SK-N-SH treated with all-trans-retinoic acid at 6 μM for 48 hours (cell line): Measurements from ENCODE around the gene MYL3.

ENCODE experiments used
- TOX ChIP-seq: fragments of 250-450 bp; sonication (Bioruptor Pico); IDR thresholded peaks from 2 replicates; pipeline ENCODE4 v1.8.0; 2021; ENCODE audit warnings: mild to moderate bottlenecking, moderate library complexity, borderline replicate concordance
- TF ChIP-seq, protein P1 (sequence below): fragments of 250-450 bp; sonication (Bioruptor Pico); IDR thresholded peaks from 2 replicates; pipeline ENCODE4 v1.8.0; 2020; ENCODE audit warnings: mild to moderate bottlenecking, moderate library complexity, borderline replicate concordance

DNA sequence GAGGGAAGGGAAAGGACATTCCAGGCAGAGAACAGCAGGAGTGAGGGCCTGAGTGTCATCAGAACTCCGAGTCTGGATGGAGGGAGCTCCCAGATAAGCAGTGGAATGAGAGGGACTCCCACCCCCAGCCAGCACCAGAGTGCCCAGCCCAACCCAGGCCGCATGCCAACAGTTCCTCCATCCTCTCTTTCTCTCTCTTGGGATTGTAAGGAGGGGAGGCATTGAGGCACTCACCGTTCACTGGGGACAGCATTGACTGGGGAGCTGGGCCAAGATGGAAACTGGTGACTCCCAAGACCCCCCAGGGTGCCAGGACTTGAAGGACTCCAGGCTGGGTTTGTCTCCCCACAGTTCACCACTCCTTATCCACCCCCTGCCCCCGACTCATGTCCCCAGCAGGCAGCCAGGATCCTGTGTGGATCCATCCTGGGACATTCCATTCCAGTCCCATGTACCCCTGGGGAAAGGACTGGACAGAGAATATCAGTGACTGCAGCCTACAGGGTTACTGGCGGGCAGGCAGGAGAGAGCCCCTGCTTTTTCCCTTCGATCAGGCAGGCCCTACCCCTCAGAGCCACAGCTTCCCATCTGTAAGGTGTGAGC is 30.0 kb upstream of the MYL3 start:
- TF ChIP-seq TOX (CRISPR knock-in tag), result no peak
- TF ChIP-seq, protein P1, sequence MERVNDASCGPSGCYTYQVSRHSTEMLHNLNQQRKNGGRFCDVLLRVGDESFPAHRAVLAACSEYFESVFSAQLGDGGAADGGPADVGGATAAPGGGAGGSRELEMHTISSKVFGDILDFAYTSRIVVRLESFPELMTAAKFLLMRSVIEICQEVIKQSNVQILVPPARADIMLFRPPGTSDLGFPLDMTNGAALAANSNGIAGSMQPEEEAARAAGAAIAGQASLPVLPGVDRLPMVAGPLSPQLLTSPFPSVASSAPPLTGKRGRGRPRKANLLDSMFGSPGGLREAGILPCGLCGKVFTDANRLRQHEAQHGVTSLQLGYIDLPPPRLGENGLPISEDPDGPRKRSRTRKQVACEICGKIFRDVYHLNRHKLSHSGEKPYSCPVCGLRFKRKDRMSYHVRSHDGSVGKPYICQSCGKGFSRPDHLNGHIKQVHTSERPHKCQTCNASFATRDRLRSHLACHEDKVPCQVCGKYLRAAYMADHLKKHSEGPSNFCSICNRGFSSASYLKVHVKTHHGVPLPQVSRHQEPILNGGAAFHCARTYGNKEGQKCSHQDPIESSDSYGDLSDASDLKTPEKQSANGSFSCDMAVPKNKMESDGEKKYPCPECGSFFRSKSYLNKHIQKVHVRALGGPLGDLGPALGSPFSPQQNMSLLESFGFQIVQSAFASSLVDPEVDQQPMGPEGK (CRISPR knock-in tag), result no peak
